Left ventricle myocardium inferior (tissue), 1 donor: ENCODE data around the gene IL34. TPM values are rescaled to one million over a fixed set of nuclear protein-coding genes. Genes with fewer than 3 reads are reported as not detected.
A peak's percentile ranks its signal among the peaks of the same experiment; 100 is the strongest.

ENCODE experiments used
- DNase-seq: peaks from one replicate; pipeline ENCODE4 v3.0.0-alpha.2; 2020
- H3K27ac ChIP-seq: fragments of 200-600 bp; replicated peaks from 2 replicates; pipeline ENCODE4 v1.8.0; 2021
- H3K27me3 ChIP-seq: fragments of 200-600 bp; 2 replicates; pipeline ENCODE4 v1.8.0; 2021; ENCODE audit warnings: low read depth
- H3K36me3 ChIP-seq: fragments of 200-600 bp; 2 replicates; pipeline ENCODE4 v1.8.0; 2021
- H3K4me1 ChIP-seq: fragments of 200-600 bp; 2 replicates; pipeline ENCODE4 v1.8.0; 2021
- H3K4me3 ChIP-seq: fragments of 200-600 bp; 2 replicates; pipeline ENCODE4 v1.8.0; 2021; ENCODE audit warnings: mild to moderate bottlenecking, moderate library complexity
- H3K9me3 ChIP-seq: fragments of 200-600 bp; replicated peaks from 2 replicates; pipeline ENCODE4 v1.8.0; 2021
- CTCF ChIP-seq: fragments of 200-600 bp; IDR thresholded peaks from 2 replicates; pipeline ENCODE4 v1.8.0; 2021; ENCODE audit warnings: antibody characterized with exemption, mild to moderate bottlenecking, borderline replicate concordance
- intact Hi-C: fragments of 100-400 bp; cut with micrococcal nuclease; formaldehyde crosslinking; loops from one replicate; pipeline ENCODE4 v1.11.0; 2022
- total RNA-seq: library from RNA; stranded (reverse); fragmentation: NEBNext Ultra II Directional; extraction: Animal tissue kit (Norgen Biotek cat#: 25700); gene quantifications from one replicate; pipeline ENCODE4 v1.2.1, GENCODE V29; 2021
- donor health status: DM: no; HTN: yes; CAD: no; lungs with severe emphysema.

The IL34 gene
- total RNA-seq, 1 donor from 2014 or later, result 2.1 TPM

DNA sequence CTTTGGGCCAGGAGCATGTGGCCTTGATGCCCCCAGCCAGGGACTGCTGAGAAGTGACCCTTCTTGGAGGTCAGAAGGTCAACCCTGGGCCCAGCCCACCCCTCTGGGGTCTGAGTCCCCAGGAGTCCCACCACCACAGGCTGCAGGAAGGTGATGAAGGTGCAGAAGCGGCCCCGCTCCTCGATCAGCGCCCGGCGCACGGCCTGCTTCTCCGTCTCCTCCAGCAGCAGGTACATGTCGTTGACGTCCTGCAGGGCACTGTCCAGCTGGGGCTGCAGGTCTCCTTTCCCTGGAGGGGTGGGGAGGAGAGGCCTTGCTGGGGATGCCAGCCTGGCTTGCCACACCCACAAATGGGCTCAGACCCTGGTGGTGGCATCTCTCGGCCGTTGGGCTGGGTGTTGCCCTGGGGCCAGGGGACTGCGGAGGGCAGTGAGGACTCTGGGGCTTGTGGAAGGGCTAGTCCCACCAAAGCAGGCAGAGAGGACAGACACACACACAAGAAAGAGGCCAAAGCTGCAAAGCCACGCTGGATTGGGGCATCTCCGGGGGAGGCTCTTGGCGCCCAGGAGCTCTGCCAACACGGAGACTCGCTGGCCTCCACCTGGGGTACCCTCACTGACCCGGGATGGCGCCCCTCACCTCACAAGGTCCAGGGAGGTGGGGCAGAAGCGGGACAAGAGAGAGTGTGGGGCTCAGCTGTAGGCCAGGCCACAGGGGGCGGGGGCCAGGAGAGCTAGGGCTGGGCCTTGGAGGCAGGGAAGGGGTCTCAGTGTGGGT, 31.9 kb downstream of the IL34 start:
- H3K27ac ChIP-seq, result peak overlapping the region; percentile 93
- no peaks in the 10 kb centered on the region for H3K9me3 ChIP-seq
- intact Hi-C loops, result loop anchor here (5.0 kb wide), 1 partner anchor 94 kb away; no protein-coding TSS in a partner anchor
- TF ChIP-seq CTCF, result no peak
- peaks cover 57% of the 10 kb centered on the region for H3K36me3 ChIP-seq
- H3K4me1 ChIP-seq, result peaks cover 81% of the 10 kb centered on the region
- peak; percentile 13 for DNase-seq
- no peak overlapping the region for H3K4me3 ChIP-seq
- no peaks in the 10 kb centered on the region for H3K27me3 ChIP-seq

- intact Hi-C loops, result loop anchor here (5.0 kb wide), 1 partner anchor 93 kb away; no protein-coding TSS in a partner anchor
- peak; percentile 9 for DNase-seq
Observed at GRCh38 chr16:70678898-70679670, 32.7 kb downstream of the IL34 start.

DNA sequence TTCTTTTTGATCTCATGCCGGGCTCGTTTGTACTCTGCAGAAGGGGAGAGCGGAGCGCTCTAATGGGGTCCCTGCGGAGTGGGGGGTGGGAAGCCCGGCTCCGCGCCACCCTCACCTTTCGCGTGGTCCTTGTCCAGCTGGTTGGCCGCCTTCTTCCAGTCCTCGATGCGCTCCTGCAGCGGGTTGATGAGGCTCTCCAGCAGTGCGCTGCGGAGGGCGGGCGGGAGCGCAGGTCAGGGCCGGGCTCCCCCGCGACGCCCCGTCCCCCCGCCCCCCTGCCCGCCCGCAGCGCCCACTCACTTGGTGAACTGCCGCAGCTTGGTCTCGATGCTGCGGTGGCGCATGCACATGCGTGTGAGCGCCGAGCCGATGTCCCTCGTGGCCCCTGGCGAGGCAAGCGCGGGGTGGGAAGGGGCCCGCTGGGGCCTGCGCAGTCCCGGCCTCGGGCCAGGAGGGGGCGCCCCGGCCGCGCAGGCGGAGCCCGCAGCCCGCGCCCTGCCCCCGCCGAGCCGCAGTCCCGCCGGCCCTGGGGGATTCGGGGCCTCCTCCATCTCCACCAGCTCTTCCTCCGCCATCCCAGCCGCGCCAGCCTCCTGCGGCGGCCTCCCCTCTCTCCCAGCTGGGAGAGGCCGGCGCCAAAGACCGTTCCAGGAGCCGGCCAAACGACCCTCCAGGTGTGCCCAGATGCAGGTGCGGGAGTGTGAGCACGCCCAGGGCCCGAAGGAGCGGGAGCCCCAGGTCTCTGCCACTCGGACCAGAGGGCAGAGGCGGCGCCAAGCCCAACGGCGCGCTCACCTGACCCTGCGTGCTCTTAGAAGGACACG, 33.5 kb downstream of the IL34 start:
- no peaks in the 10 kb centered on the region for H3K27me3 ChIP-seq

More at GRCh38 chr16:70678898-70679670, 32.7 kb downstream of the IL34 start:
- Histone ChIP-seq H3K27ac (peak overlapping the region; percentile 93), H3K9me3 (no peaks in the 10 kb centered on the region), H3K36me3 (peaks cover 53% of the 10 kb centered on the region), H3K4me1 (peaks cover 87% of the 10 kb centered on the region), H3K4me3 (no peak overlapping the region), H3K27me3 (no peaks in the 10 kb centered on the region)
- no peak for TF ChIP-seq CTCF

DNA sequence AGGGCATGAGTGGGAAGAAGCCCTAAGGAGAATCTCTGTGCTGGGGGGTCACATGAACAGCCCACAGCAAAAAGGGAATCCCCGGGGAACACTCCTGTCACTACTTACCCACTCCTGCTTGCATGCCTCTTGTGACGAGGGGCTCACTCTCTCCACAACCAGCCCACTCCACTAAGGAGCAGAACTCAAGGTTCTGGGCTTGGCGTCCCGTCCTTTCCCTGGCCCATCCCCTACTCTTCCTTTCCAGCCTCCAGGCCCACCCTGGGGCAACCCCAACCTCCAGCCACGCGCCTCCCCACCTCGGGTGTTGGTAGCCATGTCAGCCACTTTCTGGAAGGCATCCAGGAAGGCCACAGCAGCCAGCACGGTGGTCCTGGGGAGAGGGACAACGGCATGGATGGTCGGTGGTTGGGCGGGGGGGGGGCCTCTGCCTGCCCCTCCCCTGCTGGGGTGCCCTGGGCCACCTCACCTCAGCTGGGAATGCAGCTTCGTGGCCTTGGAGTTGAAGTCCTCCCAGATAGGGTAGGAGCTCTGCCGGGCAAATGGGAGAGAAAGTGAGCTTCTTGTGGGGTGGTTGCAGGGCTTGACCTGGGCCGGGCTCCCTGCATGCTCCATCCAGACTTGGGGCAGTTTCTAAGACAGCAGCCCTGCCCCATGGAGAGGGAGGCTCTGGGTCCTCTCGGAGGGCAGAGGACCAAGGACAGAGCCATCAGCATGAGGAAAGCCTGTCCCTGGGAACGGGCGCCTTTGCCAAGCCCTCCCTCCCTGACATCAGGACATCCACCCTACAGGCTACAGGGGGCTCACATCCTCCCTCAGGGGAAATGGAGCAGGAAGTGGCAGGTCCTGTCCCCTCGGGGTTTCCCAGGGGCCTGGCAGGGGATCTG, 34.4 kb downstream of the IL34 start:
- peak overlapping the region; percentile 87 for H3K4me3 ChIP-seq
- peak; percentile 28 for DNase-seq
- H3K4me1 ChIP-seq, result peaks cover 88% of the 10 kb centered on the region
- H3K27me3 ChIP-seq, result no peaks in the 10 kb centered on the region
- peaks cover 40% of the 10 kb centered on the region for H3K36me3 ChIP-seq
- TF ChIP-seq CTCF, result no peak
- intact Hi-C loops, result loop anchor here (10.0 kb wide), 1 partner anchor 64 kb away; no protein-coding TSS in a partner anchor
- no peaks in the 10 kb centered on the region for H3K9me3 ChIP-seq
- peak overlapping the region; percentile 93 for H3K27ac ChIP-seq

More for the DNA sequence above, 33.5 kb downstream of the IL34 start:
- peak; percentile 45 for DNase-seq
- peak; percentile 77 for TF ChIP-seq CTCF
- intact Hi-C loops, result loop anchor here (5.0 to 10.0 kb wide), 2 partner anchors 65 to 92 kb away; no protein-coding TSS in a partner anchor
- peak overlapping the region; percentile 93 for H3K27ac ChIP-seq
- peak overlapping the region; percentile 15 for H3K4me3 ChIP-seq
- H3K9me3 ChIP-seq, result no peaks in the 10 kb centered on the region
- peaks cover 48% of the 10 kb centered on the region for H3K36me3 ChIP-seq
- peaks cover 88% of the 10 kb centered on the region for H3K4me1 ChIP-seq
